ENCODE measurements around the gene SLC35G6.

SLC35G6 gene

DNA sequence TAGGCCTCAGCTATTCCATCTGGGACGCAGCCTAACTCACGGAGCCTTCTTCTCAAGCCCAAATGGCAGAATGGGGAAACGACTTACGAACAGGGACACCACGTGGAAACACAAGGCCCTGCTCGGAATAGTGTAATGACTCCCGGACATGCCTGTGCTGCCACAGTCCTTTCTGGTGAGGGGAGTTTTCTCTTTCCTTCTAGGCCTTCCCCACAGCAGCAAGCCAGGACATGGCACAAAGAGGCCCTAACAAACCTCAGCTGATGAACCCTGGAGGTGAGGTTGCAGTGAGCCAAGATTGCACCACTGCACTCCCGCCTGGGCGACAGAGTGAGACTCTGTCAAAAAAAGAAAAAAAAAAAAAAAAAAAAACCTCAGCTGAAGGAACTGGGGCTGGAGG is 17.2 kb upstream of the SLC35G6 start:
- TF ChIP-seq, protein P1, sequence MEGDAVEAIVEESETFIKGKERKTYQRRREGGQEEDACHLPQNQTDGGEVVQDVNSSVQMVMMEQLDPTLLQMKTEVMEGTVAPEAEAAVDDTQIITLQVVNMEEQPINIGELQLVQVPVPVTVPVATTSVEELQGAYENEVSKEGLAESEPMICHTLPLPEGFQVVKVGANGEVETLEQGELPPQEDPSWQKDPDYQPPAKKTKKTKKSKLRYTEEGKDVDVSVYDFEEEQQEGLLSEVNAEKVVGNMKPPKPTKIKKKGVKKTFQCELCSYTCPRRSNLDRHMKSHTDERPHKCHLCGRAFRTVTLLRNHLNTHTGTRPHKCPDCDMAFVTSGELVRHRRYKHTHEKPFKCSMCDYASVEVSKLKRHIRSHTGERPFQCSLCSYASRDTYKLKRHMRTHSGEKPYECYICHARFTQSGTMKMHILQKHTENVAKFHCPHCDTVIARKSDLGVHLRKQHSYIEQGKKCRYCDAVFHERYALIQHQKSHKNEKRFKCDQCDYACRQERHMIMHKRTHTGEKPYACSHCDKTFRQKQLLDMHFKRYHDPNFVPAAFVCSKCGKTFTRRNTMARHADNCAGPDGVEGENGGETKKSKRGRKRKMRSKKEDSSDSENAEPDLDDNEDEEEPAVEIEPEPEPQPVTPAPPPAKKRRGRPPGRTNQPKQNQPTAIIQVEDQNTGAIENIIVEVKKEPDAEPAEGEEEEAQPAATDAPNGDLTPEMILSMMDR (IDR thresholded peaks at IDR 0.05; ENCODE audit: unreplicated experiment in 3 of 3) = no peak

GRCh38 chr17:7465597-7466275 is 15.5 kb upstream of the SLC35G6 start:
- H3K4me1 Mint-ChIP-seq = peaks cover 13% of the 10 kb centered on the region
- H3K4me3 Mint-ChIP-seq = no peak overlapping the region
- H3K27ac Mint-ChIP-seq = peak overlapping the region in 1 of 3 experiments; percentile 83
- H3K9me3 Mint-ChIP-seq = no peaks in the 10 kb centered on the region
- peaks cover 26% of the 10 kb centered on the region for H3K36me3 Mint-ChIP-seq (ENCODE audit: low read depth)
- H3K27me3 Mint-ChIP-seq (ENCODE audit: low read depth) = peaks cover 5% of the 10 kb centered on the region
- TF ChIP-seq, protein P1 (IDR thresholded peaks at IDR 0.05; ENCODE audit: unreplicated experiment in 3 of 3) = no peak

More for the DNA sequence above, 17.2 kb upstream of the SLC35G6 start:
- Mint-ChIP-seq H3K4me1 (peaks cover 13% of the 10 kb centered on the region), H3K27me3 (ENCODE audit: low read depth) (peaks cover 5% of the 10 kb centered on the region), H3K4me3 (no peak overlapping the region), H3K9me3 (no peaks in the 10 kb centered on the region), H3K36me3 (ENCODE audit: low read depth) (peaks cover 35% of the 10 kb centered on the region), H3K27ac (no peak overlapping the region)

DNA sequence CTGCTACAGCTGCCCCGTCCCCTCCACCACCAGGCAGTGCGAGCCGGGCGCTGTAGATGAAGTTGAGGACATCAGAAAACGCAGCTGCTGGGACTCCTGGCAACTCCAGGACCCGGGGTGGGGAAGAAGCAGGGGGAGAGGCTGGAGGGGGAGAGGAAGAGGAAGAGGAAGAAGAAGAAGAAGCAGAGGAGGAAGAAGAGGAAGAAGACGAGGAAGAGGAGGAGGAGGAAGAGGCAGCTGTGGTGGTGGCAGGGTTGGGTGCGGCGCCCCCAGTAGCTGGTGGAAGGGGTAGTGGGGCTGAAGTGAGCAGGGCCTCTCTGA is 15.0 kb upstream of the SLC35G6 start:
- TF ChIP-seq, protein P1 (IDR thresholded peaks at IDR 0.05; ENCODE audit: unreplicated experiment in 3 of 3) = no peak
- Mint-ChIP-seq H3K27me3 (ENCODE audit: low read depth) (peaks cover 2% of the 10 kb centered on the region), H3K36me3 (ENCODE audit: low read depth) (peaks cover 23% of the 10 kb centered on the region), H3K4me1 (peaks cover 11% of the 10 kb centered on the region), H3K9me3 (no peaks in the 10 kb centered on the region), H3K4me3 (no peak overlapping the region), H3K27ac (no peak overlapping the region)

DNA sequence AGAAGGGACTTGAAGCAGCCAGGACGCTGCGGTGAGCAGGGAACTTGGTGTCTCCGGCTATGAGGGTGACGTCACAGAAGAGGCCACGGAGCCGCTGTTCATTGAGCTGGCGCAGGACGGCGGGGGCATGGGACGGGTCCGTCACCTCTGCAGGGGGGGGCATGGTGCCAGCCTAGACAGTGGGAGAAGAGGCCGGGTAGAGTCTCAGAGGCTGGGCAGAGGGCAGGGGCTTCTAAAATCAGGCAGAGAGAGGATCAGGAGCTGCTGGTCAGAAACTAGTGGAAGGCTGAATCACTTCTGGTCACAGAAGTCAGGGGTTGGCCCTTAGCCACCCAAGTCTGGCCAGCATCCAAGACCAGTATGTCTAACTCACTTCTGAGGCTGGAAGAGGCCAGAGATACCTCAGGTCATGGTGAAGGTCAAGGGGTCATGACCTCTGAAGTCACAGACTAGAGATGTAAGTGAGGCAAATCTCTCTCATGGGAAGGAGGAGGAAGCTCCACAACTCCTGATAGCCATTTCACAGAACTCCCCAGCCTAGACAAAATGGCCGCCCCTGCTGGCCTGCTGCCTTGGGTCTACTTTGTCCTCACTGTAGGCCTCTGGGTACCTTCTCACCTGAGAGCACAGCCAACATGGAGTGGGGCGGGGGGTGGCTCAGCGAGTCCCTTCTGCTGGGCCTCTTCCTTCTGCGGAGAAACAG is 14.5 kb upstream of the SLC35G6 start:
- Mint-ChIP-seq H3K4me3 (no peak overlapping the region), H3K27me3 (ENCODE audit: low read depth) (no peaks in the 10 kb centered on the region), H3K9me3 (no peaks in the 10 kb centered on the region), H3K4me1 (peaks cover 9% of the 10 kb centered on the region), H3K36me3 (ENCODE audit: low read depth) (peaks cover 20% of the 10 kb centered on the region), H3K27ac (peak overlapping the region in 2 of 3 experiments; percentile 33 to 35)
- TF ChIP-seq, protein P1 (IDR thresholded peaks at IDR 0.05; ENCODE audit: unreplicated experiment in 3 of 3) = no peak

DNA sequence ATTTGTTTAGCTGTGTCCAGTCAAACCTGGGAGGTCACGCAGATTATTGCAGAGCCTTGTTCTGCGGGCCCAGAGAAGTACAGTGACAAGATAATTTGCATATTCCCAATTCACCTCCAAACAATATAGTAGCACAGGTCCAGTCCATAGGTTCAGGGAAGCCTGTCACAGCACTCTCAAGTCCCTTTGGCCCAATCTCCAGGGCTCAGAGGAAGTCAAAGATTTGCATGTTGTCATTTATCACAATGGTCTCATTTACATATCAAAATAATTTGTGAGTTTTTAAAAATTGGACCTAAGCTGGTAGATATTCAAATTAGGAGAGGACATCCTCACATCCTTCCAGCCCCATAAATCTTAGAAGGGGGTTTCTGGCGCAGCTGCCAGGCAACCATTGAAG is 13.7 kb upstream of the SLC35G6 start:
- H3K27me3 Mint-ChIP-seq (ENCODE audit: low read depth) = no peaks in the 10 kb centered on the region
- no peaks in the 10 kb centered on the region for H3K9me3 Mint-ChIP-seq
- peaks cover 20% of the 10 kb centered on the region for H3K36me3 Mint-ChIP-seq (ENCODE audit: low read depth)

More for the DNA sequence above, 13.7 kb upstream of the SLC35G6 start:
- Mint-ChIP-seq H3K4me1 (peaks cover 9% of the 10 kb centered on the region), H3K27ac (peak overlapping the region in 2 of 3 experiments; percentile 33 to 35), H3K4me3 (no peak overlapping the region)
- TF ChIP-seq, protein P1 (IDR thresholded peaks at IDR 0.05; ENCODE audit: unreplicated experiment in 3 of 3) = no peak

All from nephron (organoid).